ENCODE data around the gene SETD2.
"Not testable (repeated sequence)": the region's sequence is repeated elsewhere in the genome, so short reads cannot be mapped to it uniquely, and the experiment has no call there.

The SETD2 gene

GRCh38 chr3:47036145-47036544, 127.8 kb downstream of the SETD2 start:
- no peak for DNase-seq (ENCODE audit: low read depth in 2 of 2)

GRCh38 chr3:47035645-47036044, 128.3 kb downstream of the SETD2 start:
- DNase-seq (ENCODE audit: low read depth in 2 of 2): no peak

- no peak for DNase-seq (ENCODE audit: low read depth in 2 of 2)
Measured at GRCh38 chr3:47034868-47035489, 128.9 kb downstream of the SETD2 start.

- DNase-seq (ENCODE audit: low read depth in 2 of 2): not testable (repeated sequence)
Measured at GRCh38 chr3:47031041-47031440, 132.9 kb downstream of the SETD2 start.

GRCh38 chr3:47028667-47029066, 135.2 kb downstream of the SETD2 start:
- DNase-seq (ENCODE audit: low read depth in 2 of 2): no peak

- no peak for DNase-seq (ENCODE audit: low read depth in 2 of 2)
Measured at GRCh38 chr3:47028146-47028545, 135.8 kb downstream of the SETD2 start.

GRCh38 chr3:47026432-47026831, 137.5 kb downstream of the SETD2 start:
- not testable (repeated sequence) for DNase-seq (ENCODE audit: low read depth in 2 of 2)

GRCh38 chr3:47024932-47025331, 139.0 kb downstream of the SETD2 start:
- DNase-seq (ENCODE audit: low read depth in 2 of 2): no peak

GRCh38 chr3:47022641-47023071, 141.3 kb downstream of the SETD2 start:
- DNase-seq (ENCODE audit: low read depth in 2 of 2): no peak

- DNase-seq (ENCODE audit: low read depth in 2 of 2): no peak
Measured at GRCh38 chr3:47020311-47020710, 143.6 kb downstream of the SETD2 start.

- DNase-seq (ENCODE audit: low read depth in 2 of 2): no peak
Measured at GRCh38 chr3:47019201-47019600, 144.7 kb downstream of the SETD2 start.

- no peak for DNase-seq (ENCODE audit: low read depth in 2 of 2)
Measured at GRCh38 chr3:47018269-47018611, 145.7 kb downstream of the SETD2 start.

GRCh38 chr3:47017504-47018268, 146.2 kb downstream of the SETD2 start:
- DNase-seq (ENCODE audit: low read depth in 2 of 2): no peak

- peak; percentile 46 to 54 for DNase-seq (ENCODE audit: low read depth in 2 of 2)
Measured at GRCh38 chr3:47016934-47017435, 146.9 kb downstream of the SETD2 start.

GRCh38 chr3:47016086-47016933, 147.6 kb downstream of the SETD2 start:
- DNase-seq (ENCODE audit: low read depth in 2 of 2): no peak

GRCh38 chr3:47015151-47015550, 148.8 kb downstream of the SETD2 start:
- DNase-seq (ENCODE audit: low read depth in 2 of 2): no peak

- DNase-seq (ENCODE audit: low read depth in 2 of 2): no peak
Measured at GRCh38 chr3:47014036-47014435, 149.9 kb downstream of the SETD2 start.

- no peak for DNase-seq (ENCODE audit: low read depth in 2 of 2)
Measured at GRCh38 chr3:47013231-47013630, 150.7 kb downstream of the SETD2 start.

GRCh38 chr3:47012342-47013230, 151.3 kb downstream of the SETD2 start:
- no peak for DNase-seq (ENCODE audit: low read depth in 2 of 2)

- no peak for DNase-seq (ENCODE audit: low read depth in 2 of 2)
Measured at GRCh38 chr3:47011371-47011770, 152.5 kb downstream of the SETD2 start.

- no peak for DNase-seq (ENCODE audit: low read depth in 2 of 2)
Measured at GRCh38 chr3:47010910-47011309, 153.0 kb downstream of the SETD2 start.
